K562 (cell line): ENCODE results near the gene REEP6.

ENCODE experiments used
- FOSL1 ChIP-seq: fragments of 200-800 bp; sonication (Bioruptor generic); conservative IDR thresholded peaks from 2 replicates; pipeline ENCODE4 v1.6.1; 2016; ENCODE audit warnings: missing genetic modification characterization, missing compliant biosample characterization
- MYC ChIP-seq, 2 experiments: fragments of 250-450 bp in 1 of 2; sonication (Bioruptor Pico) in 1 of 2; IDR thresholded peaks; 2 replicates each; pipeline versions ENCODE4 v1.5.1 to v1.6.1; 2012 to 2021; ENCODE audit warnings: low read depth in 2 of 2, borderline replicate concordance in 1 of 2, improper control_type of control experiment in 1 of 2, low read length in 1 of 2, mild to moderate bottlenecking in 1 of 2, moderate library complexity in 1 of 2
- NFYB ChIP-seq: IDR thresholded peaks from 2 replicates; pipeline ENCODE4 v1.6.1; 2011; ENCODE audit warnings: mild to moderate bottlenecking, moderate library complexity; ENCODE audit not compliant: insufficient read length; ENCODE audit errors: extremely low read depth
- PKNOX1 ChIP-seq: fragments of 450-650 bp; IDR thresholded peaks from 2 replicates; pipeline ENCODE4 v1.6.1; 2016
- POLR2A ChIP-seq: fragments of 450-650 bp; conservative IDR thresholded peaks from 2 replicates; pipeline ENCODE4 v1.6.1; 2016
- REST ChIP-seq, 2 experiments: fragments of 450-650 bp; formaldehyde crosslinking in 1 of 2; IDR thresholded peaks; 2 replicates each; pipeline versions ENCODE4 v1.4.0 to v1.6.1; 2014 to 2020; ENCODE audit warnings: mild to moderate bottlenecking in 2 of 2, borderline replicate concordance in 1 of 2, low read depth in 1 of 2
- SIN3A ChIP-seq, 2 experiments: fragments of 150-350 bp in 1 of 2; IDR thresholded peaks; 2 replicates each; pipeline ENCODE4 v1.6.1; 2011 to 2016; ENCODE audit warnings: borderline replicate concordance in 2 of 2, low read depth in 2 of 2, low read length in 2 of 2, mild to moderate bottlenecking in 2 of 2, moderate library complexity in 2 of 2; ENCODE audit not compliant: control insufficient read depth in 1 of 2
- ZNF280B ChIP-seq: fragments of 250-450 bp; sonication (Bioruptor Pico); IDR thresholded peaks from 2 replicates; pipeline ENCODE4 v1.5.1; 2021; ENCODE audit warnings: mild to moderate bottlenecking

GRCh38 chr19:1526979-1527649 is 36.1 kb downstream of the REEP6 start:
- TF ChIP-seq PKNOX1, result no peak
- no peak for TF ChIP-seq FOSL1
- no peak for TF ChIP-seq ZNF280B
- no peak for TF ChIP-seq POLR2A
- TF ChIP-seq NFYB, result no peak
- TF ChIP-seq SIN3A (IDR thresholded peaks at IDR 0.05; ENCODE audit: borderline replicate concordance in 2 of 2, control insufficient read depth in 1 of 2, low read depth in 2 of 2, low read length in 2 of 2), result no peak
- no peak for TF ChIP-seq MYC (IDR thresholded peaks at IDR 0.05; ENCODE audit: low read depth, low read length)
- no peak for TF ChIP-seq MYC (CRISPR knock-in tag; IDR thresholded peaks at IDR 0.05; ENCODE audit: borderline replicate concordance, low read depth)
- no peak for TF ChIP-seq REST (IDR thresholded peaks at IDR 0.05; ENCODE audit: borderline replicate concordance)
- no peak for TF ChIP-seq REST (CRISPR knock-in tag; IDR thresholded peaks at IDR 0.05; ENCODE audit: low read depth)
